Renal cortex interstitium (tissue), 15 donors: ENCODE measurements around the gene OR12D2. TPM values are rescaled to one million over a fixed set of nuclear protein-coding genes. Genes with fewer than 3 reads are reported as not detected.
"Not testable (repeated sequence)": the region's sequence is repeated elsewhere in the genome, so short reads cannot be mapped to it uniquely, and the experiment has no call there.

ENCODE experiments used
- DNase-seq, 11 donors: peaks; one replicate each; pipeline ENCODE4 v3.0.0-alpha.2; 2013; ENCODE audit warnings: low read depth in 9 of 11, low spot score in 4 of 11; ENCODE audit errors: extremely low read depth in 1 of 11
- long read RNA-seq, 16 experiments: transcript quantifications; one replicate each; lab custom pipeline, GENCODE V29; 2026
- polyA plus RNA-seq, 3 donors: library from polyadenylated mRNA; unstranded; fragments of 120-200 nt; gene quantifications; one replicate each; pipeline ENCODE4 v1.2.1, GENCODE V29; 2013; ENCODE audit not compliant: insufficient read length in 3 of 3

Gene OR12D2, protein sequence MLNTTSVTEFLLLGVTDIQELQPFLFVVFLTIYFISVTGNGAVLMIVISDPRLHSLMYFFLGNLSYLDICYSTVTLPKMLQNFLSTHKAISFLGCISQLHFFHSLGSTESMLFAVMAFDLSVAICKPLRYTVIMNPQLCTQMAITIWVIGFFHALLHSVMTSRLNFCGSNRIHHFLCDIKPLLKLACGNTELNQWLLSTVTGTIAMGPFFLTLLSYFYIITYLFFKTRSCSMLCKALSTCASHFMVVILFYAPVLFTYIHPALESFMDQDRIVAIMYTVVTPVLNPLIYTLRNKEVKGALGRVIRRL
- not detected for polyA plus RNA-seq
- long read RNA-seq, donor 1: 0 reads
- long read RNA-seq, donor 2: 0 reads
- long read RNA-seq, donor 3: 0 reads
- long read RNA-seq, donor 4: 0 reads
- long read RNA-seq, donor 5: 0 reads
- long read RNA-seq, donor 6: 0 reads
- long read RNA-seq, donor 7: 0 reads
- long read RNA-seq, donor 8: 0 reads
- long read RNA-seq, donor 9: 0 reads
- long read RNA-seq, donor 10: 0 reads
- long read RNA-seq, donor 11: 0 reads
- long read RNA-seq, donor 12: 0 reads
- long read RNA-seq, donor 13: 0 reads
- long read RNA-seq, donor 14: 0 reads
- long read RNA-seq, donor 15: 0 reads
- long read RNA-seq, donor 16: 0 reads

DNA sequence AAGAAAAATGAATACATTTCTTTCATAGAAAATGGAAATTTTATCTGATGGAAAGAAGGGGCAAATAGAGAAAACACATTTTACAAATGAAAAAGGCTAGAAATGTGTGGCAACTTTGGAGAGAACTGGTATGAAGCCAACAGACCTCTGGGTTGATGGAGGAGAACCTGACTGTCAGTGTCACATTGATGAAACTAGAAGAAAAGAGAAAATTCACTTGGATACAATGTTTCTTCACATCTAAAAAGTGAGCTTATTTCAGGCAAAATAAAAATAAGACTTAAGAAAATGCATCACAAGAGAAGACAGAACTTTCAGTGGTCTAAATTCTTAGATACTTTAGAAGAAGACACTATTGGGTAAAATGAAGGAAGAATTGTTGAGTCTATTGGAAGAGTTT lies at the start of gene OR12D2:
OR12D2 (plus strand) TSS at position 301 of the 400 bp plus-strand sequence. CDS start 1,069 bp downstream, outside the sequence.
- DNase-seq: no peak

DNA sequence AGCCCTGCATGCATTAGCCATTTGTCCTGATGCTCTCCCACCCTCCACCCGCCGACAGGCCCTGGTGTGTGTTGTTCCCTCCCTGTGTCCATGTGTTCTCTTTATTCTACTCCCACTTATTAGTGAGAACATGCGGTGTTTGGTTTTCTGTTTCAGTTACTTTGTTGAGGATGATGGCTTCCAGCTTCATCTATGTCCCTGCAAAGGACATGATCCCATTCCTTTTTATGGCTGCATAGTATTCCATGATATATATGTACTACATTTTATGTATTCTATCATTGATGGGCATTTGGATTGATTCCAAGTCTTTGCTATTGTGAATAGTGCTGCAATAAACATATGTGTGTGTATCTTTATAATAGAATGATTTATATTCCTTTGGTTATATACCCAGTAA lies 46.1 kb upstream of the OR12D2 start:
- not testable (repeated sequence) for DNase-seq

DNA sequence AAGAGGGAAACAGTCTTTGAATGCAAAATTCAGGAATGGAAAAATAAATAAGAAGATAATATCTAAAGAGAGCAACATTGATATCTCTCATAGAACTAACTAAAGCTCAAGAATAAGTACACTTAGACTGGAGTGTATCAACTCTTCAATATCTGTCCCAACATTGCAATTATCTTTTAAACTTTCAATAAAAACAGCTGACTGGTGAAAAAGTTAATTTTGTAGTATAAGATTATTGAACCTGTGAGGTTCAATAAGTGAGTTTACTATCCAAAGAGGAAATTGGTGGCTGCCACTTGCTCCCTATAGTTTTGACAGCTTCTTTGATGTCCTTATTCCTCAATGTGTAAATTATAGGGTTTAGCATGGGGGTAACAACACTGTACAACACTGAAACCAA lies 40.5 kb upstream of the OR12D2 start:
- DNase-seq: no peak

DNA sequence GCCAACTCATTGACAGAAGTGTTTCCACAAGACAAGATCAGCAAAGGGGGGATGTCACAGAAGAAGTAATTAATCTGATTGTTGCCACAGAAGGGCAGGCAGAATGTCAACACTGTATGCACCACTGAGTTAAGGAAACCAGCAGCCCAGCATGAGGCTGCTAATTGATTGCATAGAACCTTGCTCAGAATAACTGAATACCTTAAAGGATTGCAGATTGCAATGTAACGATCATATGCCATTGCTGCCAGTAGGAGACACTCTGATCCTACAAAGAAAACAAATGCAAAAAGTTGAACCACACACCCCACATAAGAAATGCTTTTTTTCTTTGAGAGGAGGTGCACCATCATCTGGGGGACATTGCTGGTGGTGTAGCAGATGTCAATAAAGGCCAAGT lies 39.8 kb upstream of the OR12D2 start:
- DNase-seq: no peak

DNA sequence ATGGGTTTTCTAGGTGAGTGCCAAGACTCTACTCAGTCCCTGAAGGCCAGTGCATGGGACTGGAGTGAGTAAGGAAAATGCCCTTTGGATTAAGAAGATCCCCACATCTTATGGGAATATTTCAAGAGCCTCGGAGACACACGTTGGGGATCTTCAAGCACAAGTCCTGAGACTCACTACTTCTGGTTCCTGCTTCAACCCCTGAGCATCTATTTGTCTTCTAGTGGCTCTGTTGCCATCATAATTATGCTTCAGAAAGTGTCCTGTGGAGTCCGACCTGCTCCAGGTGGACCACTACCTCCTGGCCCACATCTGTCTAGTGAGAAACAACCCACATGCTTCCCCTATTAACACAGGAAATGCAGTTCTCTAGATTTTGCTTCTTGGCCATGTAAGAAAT lies 26.7 kb upstream of the OR12D2 start, which contains the start of gene OR5V1:
OR5V1 (minus strand) TSS at position 101 of the 400 bp plus-strand sequence. CDS start 12,670 bp downstream, outside the sequence.
- no peak for DNase-seq

DNA sequence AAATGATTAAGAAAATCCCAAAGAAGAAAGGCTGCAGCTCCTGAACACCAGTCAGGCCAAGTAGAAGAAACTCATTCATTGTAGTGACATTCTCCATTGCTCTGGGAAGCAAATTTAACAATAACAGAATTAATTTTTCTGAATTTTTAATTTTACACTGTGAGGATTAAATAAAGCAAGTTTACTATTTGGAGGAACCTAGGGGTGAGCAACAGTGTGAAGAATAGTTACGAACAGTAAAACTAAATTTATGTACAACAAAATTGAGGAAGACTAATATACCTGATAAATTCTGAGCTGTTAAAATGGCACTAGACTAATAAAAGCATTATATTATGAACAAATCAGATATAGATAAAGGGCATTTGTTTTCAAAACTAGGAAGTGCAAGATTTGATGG lies 20.2 kb upstream of the OR12D2 start, which contains the start of gene OR12D3:
OR12D3 (minus strand) TSS at position 101 of the 400 bp plus-strand sequence; CDS start at position 97, 4 bp downstream.
- no peak for DNase-seq

DNA sequence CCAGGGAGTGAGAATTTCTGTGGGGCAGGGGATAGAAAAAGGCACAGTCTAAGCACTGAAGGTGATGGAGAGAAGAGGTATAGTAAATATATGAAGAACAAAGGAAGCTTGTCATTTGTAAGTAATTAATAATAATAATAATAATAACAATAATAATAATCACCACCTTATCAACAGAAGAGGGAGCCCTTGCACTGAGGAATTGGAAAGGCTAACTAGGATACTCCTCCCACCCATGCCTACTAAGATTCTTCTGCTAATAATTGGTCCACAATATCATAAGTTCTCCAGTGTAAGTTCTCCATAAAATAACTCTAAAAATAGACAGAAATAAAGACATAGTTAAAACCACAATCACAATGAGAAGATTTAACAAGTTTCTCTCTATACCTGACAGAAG lies 19.4 kb upstream of the OR12D2 start:
- DNase-seq: no peak

DNA sequence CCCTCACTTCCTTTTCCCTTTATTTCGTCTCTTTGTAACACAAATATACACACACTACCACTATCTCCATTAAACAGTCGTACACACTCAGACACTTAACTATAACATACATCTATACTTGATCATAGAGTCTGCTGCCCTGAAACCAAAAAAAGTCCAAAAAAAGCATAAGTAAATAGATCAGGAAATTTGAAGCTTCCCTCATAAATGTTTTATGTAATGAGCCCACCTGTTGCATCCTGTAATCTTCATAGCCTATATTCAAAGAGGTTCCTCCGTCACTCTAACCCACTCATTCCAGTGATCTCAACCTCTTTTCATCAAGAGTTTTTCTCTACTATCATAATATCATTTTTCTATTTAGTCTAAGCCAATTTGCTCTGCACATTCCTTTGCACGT lies 6.9 kb upstream of the OR12D2 start:
- no peak for DNase-seq

DNA sequence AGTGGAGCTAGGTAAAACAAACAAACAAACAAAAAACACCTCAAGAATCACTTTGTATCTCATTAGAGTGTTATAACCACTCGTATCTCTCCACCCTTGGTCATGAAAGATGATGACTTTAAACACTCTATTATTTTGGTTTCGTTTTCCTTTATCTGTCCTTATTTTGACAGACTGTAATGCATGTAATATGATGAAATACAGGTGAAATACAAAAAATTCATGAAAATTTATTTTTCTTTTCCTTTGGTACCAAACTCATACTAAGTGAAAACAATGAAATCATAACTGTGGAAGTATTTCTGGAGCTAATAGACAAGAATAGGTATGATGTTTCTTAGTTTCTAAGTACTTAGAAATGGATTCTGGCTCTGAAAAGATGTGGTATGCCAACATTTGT lies 4.1 kb downstream of the OR12D2 start:
- DNase-seq: no peak

DNA sequence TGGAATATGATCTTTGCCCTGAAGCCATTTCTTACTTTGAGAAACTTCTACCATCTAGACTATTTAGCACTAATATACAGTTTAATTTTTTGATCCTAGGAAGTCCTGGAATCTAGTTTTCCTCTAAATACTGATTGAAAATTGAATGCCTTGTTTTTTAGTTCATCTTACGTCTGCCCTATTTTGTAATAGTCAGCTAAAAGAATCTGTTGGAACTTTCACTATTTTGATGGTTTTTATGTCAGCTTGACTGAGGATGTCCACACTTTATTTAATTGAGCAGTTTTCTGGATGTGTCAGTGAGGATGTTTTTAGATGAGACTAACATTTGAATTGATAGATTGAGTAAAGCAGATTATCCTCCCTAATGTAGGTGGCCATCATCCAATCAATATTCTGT lies 8.4 kb downstream of the OR12D2 start:
- no peak for DNase-seq

DNA sequence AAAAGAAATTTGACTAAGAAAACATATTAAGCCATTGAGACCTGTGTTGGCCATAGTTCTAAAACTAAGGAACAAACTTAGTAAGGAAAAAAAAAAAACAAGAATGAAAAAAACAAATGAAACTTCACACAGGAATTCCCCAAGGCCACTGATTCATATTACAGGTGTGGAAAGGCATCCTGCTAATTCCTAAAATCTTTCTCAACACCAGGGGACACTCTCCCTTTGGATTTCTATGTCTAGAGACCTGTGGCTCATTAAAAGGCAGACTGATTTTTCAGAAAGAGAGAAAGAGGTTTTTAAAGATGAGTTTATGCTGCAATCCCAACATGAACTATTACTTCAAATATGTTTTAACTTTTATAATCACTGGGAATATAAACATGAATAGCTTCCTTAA lies 19.2 kb downstream of the OR12D2 start, which contains the start of gene OR12D1:
OR12D1 (plus strand) TSS at position 341 of the 400 bp plus-strand sequence.
- peak in 1 of 11 donors; percentile 0 for DNase-seq

DNA sequence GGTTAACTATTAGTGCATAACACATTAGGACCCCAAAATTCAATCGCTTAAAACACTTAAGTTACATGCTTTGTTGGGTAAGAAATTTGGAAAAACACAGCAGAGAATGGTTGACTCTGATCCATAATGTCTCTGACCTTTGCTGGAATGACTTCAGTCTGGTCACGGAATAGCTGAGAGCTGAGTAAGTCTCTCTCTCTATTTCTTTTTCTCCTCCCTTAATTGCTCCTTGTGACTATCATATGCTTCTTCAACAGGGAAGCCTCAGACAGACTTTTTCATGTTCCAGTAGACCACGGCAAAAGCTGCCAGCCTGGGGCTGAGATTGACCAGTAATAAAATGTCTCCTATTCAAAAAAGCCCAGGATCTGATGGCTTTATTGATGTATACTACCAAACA lies 24.1 kb downstream of the OR12D2 start:
- DNase-seq: no peak

DNA sequence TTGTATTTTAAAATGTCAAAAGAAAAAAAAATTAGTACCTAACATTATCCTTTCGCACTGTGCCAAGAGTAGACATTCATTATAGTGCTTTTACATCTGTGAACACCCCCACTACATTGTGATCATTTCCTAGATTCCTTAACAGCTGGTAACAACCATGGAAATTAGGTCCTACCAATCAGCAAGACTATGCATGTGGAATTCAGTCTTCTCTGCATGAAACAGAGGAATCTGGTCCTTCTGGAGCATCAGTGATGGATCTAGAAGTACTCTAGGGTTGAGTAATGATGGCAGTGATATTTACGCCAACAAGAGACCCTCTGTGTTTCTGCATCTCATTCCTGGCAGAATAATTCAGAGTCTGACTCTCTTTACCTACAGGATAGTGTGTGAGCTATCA lies 28.7 kb downstream of the OR12D2 start:
- no peak for DNase-seq

DNA sequence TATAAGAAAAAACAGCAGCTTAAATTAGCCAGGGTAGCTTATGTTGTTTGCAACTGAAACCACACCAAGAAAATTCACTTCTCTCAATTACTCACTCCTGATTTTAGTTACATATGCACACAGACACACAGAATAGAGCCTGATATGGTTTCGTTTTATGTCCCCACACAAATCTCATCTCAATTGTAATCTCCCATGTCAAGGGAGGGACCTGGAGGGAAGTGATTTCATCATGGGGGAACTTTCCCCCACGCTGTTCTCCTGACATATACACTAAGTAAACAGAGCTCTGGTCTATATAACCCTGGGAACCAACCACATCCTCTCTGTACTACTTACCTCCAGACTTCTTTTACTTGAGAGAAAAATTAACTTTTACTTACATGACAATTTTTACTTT lies 29.1 kb downstream of the OR12D2 start:
- no peak for DNase-seq

DNA sequence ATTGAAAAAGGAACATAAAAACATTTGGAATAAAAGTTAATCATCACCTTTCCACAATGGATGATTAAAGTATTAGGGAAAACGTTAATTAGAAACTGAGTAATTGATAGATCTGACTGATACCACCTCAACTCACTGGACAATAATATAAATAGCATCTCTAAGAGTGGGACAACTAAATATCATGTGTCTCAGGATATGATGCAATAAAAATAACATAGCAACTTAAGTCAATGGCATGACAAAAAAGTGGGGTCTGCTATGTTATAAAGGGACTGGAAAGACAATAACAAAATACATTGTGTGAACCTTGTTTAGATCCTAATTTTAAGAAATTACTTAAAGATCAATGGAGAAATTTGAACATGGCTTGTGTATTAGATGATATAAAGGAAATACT lies 29.6 kb downstream of the OR12D2 start:
- DNase-seq: no peak

DNA sequence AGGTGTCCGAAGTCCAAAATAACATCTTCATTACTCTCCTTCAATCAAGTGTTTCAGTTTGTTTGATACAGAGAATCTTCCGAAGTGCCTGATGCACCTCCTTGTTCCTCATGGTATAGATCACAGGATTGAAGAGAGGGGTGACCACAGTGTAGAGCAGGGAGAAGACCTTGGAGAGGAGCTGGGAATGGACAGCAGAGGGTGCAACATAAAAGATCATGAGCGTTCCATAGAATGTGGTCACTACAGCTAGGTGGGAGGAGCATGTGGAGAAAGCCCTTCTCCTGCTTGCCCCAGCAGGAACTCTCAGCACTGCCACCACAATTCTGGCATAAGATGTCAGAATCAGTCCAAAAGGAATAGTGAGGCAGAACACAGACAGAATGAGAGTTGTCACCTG lies 31.2 kb downstream of the OR12D2 start:
- no peak for DNase-seq

DNA sequence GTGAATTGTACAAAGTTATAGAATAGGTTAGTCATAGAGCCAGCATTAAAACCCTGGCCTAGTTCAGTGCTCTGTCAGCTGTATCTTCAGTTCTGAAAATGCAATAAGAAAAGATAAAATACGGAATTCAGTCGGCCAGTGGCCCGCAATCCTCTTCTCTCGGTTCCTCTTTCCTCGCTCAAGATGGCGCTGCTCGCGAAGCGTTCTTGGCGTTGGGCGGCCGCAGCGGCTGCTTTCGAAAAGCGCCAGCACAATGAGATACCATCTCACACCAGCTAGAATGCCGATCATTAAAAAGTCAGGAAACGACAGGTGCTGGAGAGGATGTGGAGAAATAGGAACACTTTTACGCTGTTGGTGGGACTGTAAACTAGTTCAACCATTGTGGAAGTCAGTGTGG lies 41.3 kb downstream of the OR12D2 start:
- not testable (repeated sequence) for DNase-seq

DNA sequence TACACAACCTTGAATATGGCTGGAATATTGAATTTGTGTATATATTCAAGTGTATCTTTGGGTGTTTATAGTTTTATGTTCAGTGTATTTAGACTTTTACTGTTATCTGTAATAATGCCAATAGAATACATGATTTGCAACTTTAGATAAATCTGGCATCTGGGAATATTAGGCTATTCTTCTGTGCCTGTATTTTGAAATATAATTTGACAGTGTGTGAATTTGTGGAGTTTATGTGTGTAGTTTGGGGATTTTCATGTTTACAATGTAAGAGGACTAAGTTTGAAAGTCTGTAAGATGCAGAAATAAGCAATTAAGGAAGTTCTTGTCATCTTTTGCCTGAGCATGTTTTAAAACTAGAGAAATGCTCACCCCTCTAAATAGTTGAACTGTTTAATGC lies 43.6 kb downstream of the OR12D2 start, which contains the start of gene OR10C1:
OR10C1 (plus strand) TSS at position 301 of the 400 bp plus-strand sequence. CDS start 710 bp downstream, outside the sequence.
- no peak for DNase-seq

DNA sequence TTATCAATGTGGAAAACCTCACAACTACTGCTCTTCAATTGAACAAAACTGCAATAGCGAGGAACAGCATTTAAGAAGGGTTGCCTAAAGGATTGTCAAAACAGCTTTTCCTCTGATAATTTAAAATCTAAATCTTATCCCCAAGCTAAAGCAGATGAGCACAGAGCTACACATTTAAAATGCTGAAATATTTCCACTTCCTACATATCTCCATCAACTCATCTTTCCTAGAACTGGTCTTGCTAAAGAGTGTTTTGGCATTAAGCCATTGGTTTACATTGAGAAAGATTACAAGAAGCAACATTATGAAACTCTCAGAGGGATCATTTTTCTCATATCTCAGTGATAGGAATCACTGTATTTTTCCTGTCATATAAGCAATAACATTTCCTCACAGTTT lies 47.3 kb downstream of the OR12D2 start:
- no peak for DNase-seq

DNA sequence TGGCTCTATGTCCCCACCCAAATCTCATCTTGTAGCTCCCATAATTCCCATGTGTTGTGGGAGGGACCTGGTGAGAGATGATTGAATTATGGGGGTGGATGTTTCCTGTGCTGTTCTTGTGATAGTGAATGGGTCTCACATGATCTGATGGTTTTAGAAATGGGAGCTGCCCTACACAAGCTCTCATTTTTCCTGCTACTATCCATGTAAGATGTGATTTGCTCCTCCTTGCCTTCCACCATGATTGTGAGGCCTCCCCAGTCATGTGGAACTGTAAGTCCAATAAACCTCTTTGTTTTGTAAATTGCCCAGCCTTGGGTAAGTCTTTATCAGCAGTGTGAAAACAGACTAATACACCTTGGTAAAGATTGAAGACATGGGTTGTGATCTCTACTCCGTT lies 48.6 kb downstream of the OR12D2 start:
- DNase-seq: not testable (repeated sequence)
